GM12892 (cell line): ENCODE data around the gene POLR2H.
A peak's percentile ranks its signal among the peaks of the same experiment; 100 is the strongest.

Experiments used
- POLR2A ChIP-seq: IDR thresholded peaks from 2 replicates; pipeline ENCODE4 v1.6.1; 2011; ENCODE audit warnings: low read depth, low read length, control low read depth
- POLR2AphosphoS5 ChIP-seq: IDR thresholded peaks from 2 replicates; pipeline ENCODE4 v1.6.1; 2011; ENCODE audit warnings: low read depth, low read length, control low read depth
- TAF1 ChIP-seq: IDR thresholded peaks from 2 replicates; pipeline ENCODE4 v1.6.1; 2011; ENCODE audit warnings: low read depth, mild to moderate bottlenecking, control low read depth, low read length, borderline replicate concordance

GRCh38 chr3:184332370-184333090 lies 29.0 kb upstream of the POLR2H start:
- TF ChIP-seq POLR2A: 0 out of 2 replicates have a peak, but pooled peaks have one; percentile 29
- TF ChIP-seq TAF1: no peak
- TF ChIP-seq POLR2AphosphoS5: peak; percentile 69; the same call in 1 of the 2 replicates
